H1 (cell line): ENCODE data around the gene CACFD1. TPM values are rescaled to one million over a fixed set of nuclear protein-coding genes. Genes with fewer than 3 reads are reported as not detected.

ENCODE experiments used
- CTCF ChIA-PET: fragments of 300-600 bp; sonication (Branson Sonifier 250); formaldehyde crosslinking; loops from one replicate; lab custom pipeline; 2021; ENCODE audit not compliant: partially characterized antibody; lab: Charles Lee
- POLR2A ChIA-PET: fragments of 300-600 bp; sonication (Branson Sonifier 250); formaldehyde crosslinking; loops from one replicate; lab custom pipeline; 2021; ENCODE audit warnings: inconsistent platforms; ENCODE audit not compliant: partially characterized antibody; lab: Charles Lee
- DNase-seq, 2 experiments: peaks; one replicate each; pipeline versions ENCODE4 v3.0.0 to v3.0.0-alpha.2; 2010 to 2022; ENCODE audit warnings: low spot score in 2 of 2, low read depth in 1 of 2, mixed read lengths in 1 of 2
- FAIRE-seq: peaks from 2 replicates; lab custom pipeline; 2011; peaks lifted over from hg19 to GRCh38; lab: Jason Lieb, UNC
- H2AFZ ChIP-seq: 2 replicates; pipeline ENCODE4 v1.8.1; 2012; ENCODE audit warnings: low read length, inconsistent platforms
- H2AK5ac ChIP-seq: 2 replicates; pipeline ENCODE4 v1.6.1; 2013; ENCODE audit warnings: low read depth, low read length
- H2BK120ac ChIP-seq: replicated peaks from 2 replicates; pipeline ENCODE3; 2013; ENCODE audit warnings: low read depth, low read length, inconsistent platforms
- H2BK12ac ChIP-seq: 2 replicates; pipeline ENCODE4 v1.6.1; 2013; ENCODE audit warnings: low read depth, low read length
- H2BK15ac ChIP-seq: 2 replicates; pipeline ENCODE4 v1.6.1; 2013; ENCODE audit warnings: low read length
- H2BK20ac ChIP-seq: 2 replicates; pipeline ENCODE4 v1.6.1; 2013; ENCODE audit warnings: low read length
- H2BK5ac ChIP-seq: 2 replicates; pipeline ENCODE4 v1.6.1; 2013; ENCODE audit warnings: low read depth, low read length
- H3K14ac ChIP-seq: 2 replicates; pipeline ENCODE4 v1.6.1; 2013; ENCODE audit warnings: inconsistent platforms; ENCODE audit not compliant: insufficient read length
- H3K18ac ChIP-seq: 2 replicates; pipeline ENCODE4 v1.6.1; 2013; ENCODE audit warnings: low read length; ENCODE audit errors: extremely low read depth
- H3K23ac ChIP-seq: 2 replicates; pipeline ENCODE4 v1.6.1; 2013; ENCODE audit warnings: inconsistent platforms; ENCODE audit not compliant: insufficient read length
- H3K23me2 ChIP-seq: 2 replicates; pipeline ENCODE4 v1.6.1; 2013; ENCODE audit warnings: low read depth, low read length
- H3K27ac ChIP-seq: 2 replicates; pipeline ENCODE4 v1.6.1; 2011; ENCODE audit warnings: low read depth, low read length, inconsistent platforms
- H3K27me3 ChIP-seq, 4 experiments: replicated peaks in 1 of 4; 1 replicate in 1 of 4; 2 replicates in 3 of 4; pipeline versions ENCODE4 v1.6.1 to v1.8.1; 2011 to 2013; ENCODE audit warnings: low read length in 3 of 4, mild to moderate bottlenecking in 3 of 4, inconsistent platforms in 2 of 4, mixed read lengths in 2 of 4, moderate library complexity in 1 of 4; ENCODE audit not compliant: control insufficient read depth in 3 of 4, insufficient read depth in 3 of 4; ENCODE audit errors: extremely low read depth in 1 of 4
- H3K36me3 ChIP-seq, 4 experiments: 2 replicates each; pipeline versions ENCODE4 v1.6.1 to v1.8.1; 2011 to 2013; ENCODE audit warnings: mild to moderate bottlenecking in 4 of 4, low read length in 3 of 4, moderate library complexity in 2 of 4, control low read depth in 1 of 4, inconsistent platforms in 1 of 4; ENCODE audit not compliant: insufficient read depth in 4 of 4, control insufficient read depth in 2 of 4
- H3K4ac ChIP-seq: replicated peaks from 2 replicates; pipeline ENCODE3; 2013; ENCODE audit warnings: low read length, low read depth, mixed read lengths, inconsistent platforms; ENCODE audit not compliant: insufficient read length
- H3K4me1 ChIP-seq, 4 experiments: replicated peaks in 1 of 4; 1 replicate in 1 of 4; 2 replicates in 3 of 4; pipeline versions ENCODE4 v1.6.1 to v1.8.1; 2011 to 2013; ENCODE audit warnings: low read length in 3 of 4, inconsistent platforms in 2 of 4, mixed read lengths in 1 of 4; ENCODE audit not compliant: insufficient read depth in 4 of 4, control insufficient read depth in 3 of 4
- H3K4me2 ChIP-seq, 2 experiments: 2 replicates each; pipeline versions ENCODE4 v1.6.1 to v1.8.1; 2011 to 2013; ENCODE audit warnings: low read depth in 2 of 2, low read length in 2 of 2, control low read depth in 1 of 2, inconsistent platforms in 1 of 2, mild to moderate bottlenecking in 1 of 2; ENCODE audit not compliant: insufficient read depth in 1 of 2
- H3K4me3 ChIP-seq, 4 experiments: fragments of 200-600, 300-600 bp in 1 of 4; sonication (generic), shearing (Covaris generic), sonication (Bioruptor Twin) in 1 of 4; 2 replicates each; pipeline versions ENCODE4 v1.5.1 to v1.8.1; 2011 to 2016; ENCODE audit warnings: low read length in 4 of 4, low read depth in 3 of 4, control low read depth in 2 of 4, inconsistent platforms in 2 of 4, mild to moderate bottlenecking in 2 of 4, mixed read lengths in 1 of 4, moderate library complexity in 1 of 4; ENCODE audit not compliant: insufficient read depth in 2 of 4; ENCODE audit errors: extremely low read depth in 1 of 4
- H3K56ac ChIP-seq: replicated peaks from 2 replicates; pipeline ENCODE3; 2013; ENCODE audit warnings: low read depth, mild to moderate bottlenecking, mixed read lengths, low read length, inconsistent platforms; ENCODE audit not compliant: insufficient read length
- H3K79me1 ChIP-seq: 2 replicates; pipeline ENCODE4 v1.6.1; 2013; ENCODE audit warnings: low read depth, low read length, control low read depth
- H3K79me2 ChIP-seq, 2 experiments: 2 replicates each; pipeline versions ENCODE4 v1.6.1 to v1.8.1; 2012 to 2013; ENCODE audit warnings: low read length in 2 of 2, mild to moderate bottlenecking in 2 of 2, inconsistent platforms in 1 of 2; ENCODE audit not compliant: insufficient read depth in 2 of 2, control insufficient read depth in 1 of 2
- H3K9ac ChIP-seq, 4 experiments: replicated peaks in 1 of 4; 1 replicate in 1 of 4; 2 replicates in 3 of 4; pipeline versions ENCODE4 v1.6.1 to v1.8.1; 2011 to 2013; ENCODE audit warnings: low read depth in 3 of 4, low read length in 3 of 4, control low read depth in 2 of 4, mild to moderate bottlenecking in 2 of 4, moderate library complexity in 2 of 4, inconsistent platforms in 1 of 4; ENCODE audit errors: extremely low read depth in 1 of 4
- H3K9me3 ChIP-seq, 2 experiments: 2 replicates each; pipeline versions ENCODE4 v1.6.1 to v1.8.1; 2012 to 2013; ENCODE audit warnings: mild to moderate bottlenecking in 2 of 2, moderate library complexity in 2 of 2, control low read depth in 1 of 2, inconsistent platforms in 1 of 2, low read depth in 1 of 2, low read length in 1 of 2, mixed read lengths in 1 of 2; ENCODE audit not compliant: insufficient read depth in 2 of 2
- H4K20me1 ChIP-seq, 2 experiments: replicated peaks in 1 of 2; 2 replicates each; pipeline versions ENCODE3 to v1.8.1; 2011 to 2013; ENCODE audit warnings: inconsistent platforms in 2 of 2, low read length in 2 of 2, mild to moderate bottlenecking in 1 of 2; ENCODE audit not compliant: insufficient read depth in 2 of 2, control insufficient read depth in 1 of 2
- H4K5ac ChIP-seq: 2 replicates; pipeline ENCODE4 v1.6.1; 2013; ENCODE audit warnings: low read length, low read depth, mixed read lengths, inconsistent platforms; ENCODE audit not compliant: insufficient read length
- H4K8ac ChIP-seq: 2 replicates; pipeline ENCODE4 v1.8.0; 2013; ENCODE audit warnings: mild to moderate bottlenecking, moderate library complexity, low read length, inconsistent platforms; ENCODE audit not compliant: insufficient read depth; ENCODE audit errors: extremely low read depth
- H4K91ac ChIP-seq: replicated peaks from 2 replicates; pipeline ENCODE3; 2013; ENCODE audit warnings: low read length, mixed read lengths, inconsistent platforms; ENCODE audit not compliant: insufficient read length
- CREB1 ChIP-seq: IDR thresholded peaks from 2 replicates; pipeline ENCODE4 v1.6.1; 2012; ENCODE audit warnings: inconsistent platforms
- EGR1 ChIP-seq: IDR thresholded peaks from 2 replicates; pipeline ENCODE4 v1.6.1; 2011; ENCODE audit warnings: low read depth, low read length, borderline replicate concordance
- POLR2AphosphoS5 ChIP-seq: IDR thresholded peaks from 2 replicates; pipeline ENCODE4 v1.6.1; 2011; ENCODE audit warnings: low read depth, low read length
- RFX5 ChIP-seq: IDR thresholded peaks from 2 replicates; pipeline ENCODE4 v1.6.1; 2011; ENCODE audit warnings: low read depth, low read length, improper control_type of control experiment, borderline replicate concordance
- SIX5 ChIP-seq: IDR thresholded peaks from 2 replicates; pipeline ENCODE4 v1.6.1; 2011; ENCODE audit warnings: mild to moderate bottlenecking, low read depth, low read length
- WGBS, 2 experiments: shearing (Covaris generic) in 1 of 2; methylation state at CpG; one replicate each; pipeline versions ENCODE4 v1.1.6 to v1.1.7; 2013 to 2015; ENCODE audit warnings: low lambda C conversion rate in 2 of 2, mixed read lengths in 2 of 2, inconsistent platforms in 1 of 2, low coverage in 1 of 2, missing lambda C conversion rate in 1 of 2; ENCODE audit not compliant: insufficient replicate concordance in 2 of 2, insufficient coverage in 1 of 2, insufficient read length in 1 of 2; ENCODE audit errors: extremely low coverage in 1 of 2, missing lambda C conversion rate in 1 of 2; 5-methylcytosine and 5-hydroxymethylcytosine counted together
- polyA plus RNA-seq, 7 experiments: library from polyadenylated mRNA; depleted of rRNA in 3 of 7; stranded (reverse) in 5 of 7; unstranded in 2 of 7; fragments of >200 nt in 5 of 7; fragments of 200-250 nt in 2 of 7; gene quantifications; 1 replicate in 5 of 7; 2 replicates in 1 of 7; 4 replicates in 1 of 7; pipeline versions ENCODE4 v1.2.1 to v1.2.3, GENCODE V29; 2011 to 2013; ENCODE audit warnings: missing spikeins in 2 of 7, mixed read lengths in 2 of 7
- total RNA-seq: library from RNA; stranded (reverse); fragmentation: NEBNext Ultra II Directional; extraction: Animal tissue kit (Norgen Biotek cat#: 25700); gene quantifications from 2 replicates; pipeline ENCODE4 v1.2.1, GENCODE V29; 2021
- TF ChIP-seq, protein P1 (sequence below): IDR thresholded peaks from 2 replicates; pipeline ENCODE4 v1.6.1; 2012; ENCODE audit warnings: low read length, inconsistent platforms

CACFD1 gene
- total and polyA plus RNA-seq, 2 of the 8 experiments (the other 6 are each of a cell fraction or from before 2014, with no cell fraction given): 13.4 to 15.5 TPM

GRCh38 chr9:133505901-133506652 is 46.3 kb downstream of the CACFD1 start:
- Histone ChIP-seq H2AFZ (no peak overlapping the region), H4K20me1 (no peaks in the 10 kb centered on the region), H3K9me3 (peaks cover 2 to 11% of the 10 kb centered on the region in 2 experiments; a peak in 2 of 4 replicates), H3K79me2 (no peaks in the 10 kb centered on the region), H3K4me3 (no peak overlapping the region), H3K23ac (no peak overlapping the region), H3K79me1 (no peaks in the 10 kb centered on the region), H3K4ac (no peak overlapping the region), H3K36me3 (no peaks in the 10 kb centered on the region), H3K9ac (no peak overlapping the region), H2BK120ac (no peak overlapping the region), H4K5ac (no peak overlapping the region), H4K8ac (no peak overlapping the region), H2BK5ac (no peak overlapping the region), H3K23me2 (0 out of 2 replicates have a peak, but pooled peaks cover 1% of the 10 kb centered on the region), H2BK15ac (no peak overlapping the region), H3K4me1 (peaks cover 0 to 15% (median 12%) of the 10 kb centered on the region in 4 experiments; a peak in 6 of 7 replicates), H3K4me2 (no peak overlapping the region), H3K56ac (no peak overlapping the region), H3K27ac (no peak overlapping the region), H3K18ac (no peak overlapping the region), H2AK5ac (no peak overlapping the region), H2BK12ac (no peak overlapping the region), H3K14ac (no peak overlapping the region), H2BK20ac (no peak overlapping the region), H4K91ac (no peak overlapping the region), H3K27me3 (peaks cover 0 to 2% (median 0%) of the 10 kb centered on the region in 4 experiments; a peak in 2 of 7 replicates)
- FAIRE-seq (no peak), DNase-seq (no peak)
- TF ChIP-seq CREB1: no peak
- TF ChIP-seq POLR2AphosphoS5: no peak
- TF ChIP-seq, protein P1, sequence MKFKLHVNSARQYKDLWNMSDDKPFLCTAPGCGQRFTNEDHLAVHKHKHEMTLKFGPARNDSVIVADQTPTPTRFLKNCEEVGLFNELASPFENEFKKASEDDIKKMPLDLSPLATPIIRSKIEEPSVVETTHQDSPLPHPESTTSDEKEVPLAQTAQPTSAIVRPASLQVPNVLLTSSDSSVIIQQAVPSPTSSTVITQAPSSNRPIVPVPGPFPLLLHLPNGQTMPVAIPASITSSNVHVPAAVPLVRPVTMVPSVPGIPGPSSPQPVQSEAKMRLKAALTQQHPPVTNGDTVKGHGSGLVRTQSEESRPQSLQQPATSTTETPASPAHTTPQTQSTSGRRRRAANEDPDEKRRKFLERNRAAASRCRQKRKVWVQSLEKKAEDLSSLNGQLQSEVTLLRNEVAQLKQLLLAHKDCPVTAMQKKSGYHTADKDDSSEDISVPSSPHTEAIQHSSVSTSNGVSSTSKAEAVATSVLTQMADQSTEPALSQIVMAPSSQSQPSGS: no peak
- no peak for TF ChIP-seq RFX5
- no peak for TF ChIP-seq EGR1
- no peak for TF ChIP-seq SIX5
- WGBS, 2 experiments: 89% methylated on average over 16 of the region's 23 CpGs; no CpG with 5 or more reads in 1 of the 2 experiments
- ChIA-PET POLR2A (no interaction called here), CTCF (interaction anchor here (0.5 to 3.0 kb wide), 11 partner anchors 11 to 261 kb away, joined by 3 to 13 read pairs (median 4); partner anchors contain the start of genes ADAMTSL2 and MYMK)
